HFF-Myc (cell line): ENCODE data around the gene OR51E2.
"Not testable (repeated sequence)": the region's sequence is repeated elsewhere in the genome, so short reads cannot be mapped to it uniquely, and the experiment has no call there.

ENCODE experiments used
- DNase-seq: peaks from one replicate; pipeline ENCODE4 v3.0.0-alpha.2; 2011; ENCODE audit warnings: low read depth; ENCODE audit errors: extremely low read depth
- H3K4me3 ChIP-seq: replicated peaks from 2 replicates; pipeline ENCODE4 v1.5.1; 2011; ENCODE audit warnings: low read depth, mild to moderate bottlenecking, control low read depth, low read length
- CTCF ChIP-seq: IDR thresholded peaks from 2 replicates; pipeline ENCODE4 v1.5.1; 2012; ENCODE audit warnings: mild to moderate bottlenecking, low read depth, low read length, control low read depth; ENCODE audit errors: missing control alignments

OR51E2 gene

GRCh38 chr11:4697585-4697984, at the start of gene OR51E2:
TSS of gene OR51E2 (minus strand) at chr11:4697853. CDS start at chr11:4682711, 15,142 bp downstream.
- no peak for DNase-seq
- no peak within 1 kb of the TSS for H3K4me3 ChIP-seq
- TF ChIP-seq CTCF = no peak

- no peak for DNase-seq
- no peak for TF ChIP-seq CTCF
Observed at GRCh38 chr11:4740735-4741134, 43.1 kb upstream of the OR51E2 start.

GRCh38 chr11:4727171-4727570, 29.5 kb upstream of the OR51E2 start:
- no peak for TF ChIP-seq CTCF
- H3K4me3 ChIP-seq = no peak overlapping the region
- no peak for DNase-seq

More at GRCh38 chr11:4740735-4741134, 43.1 kb upstream of the OR51E2 start:
- H3K4me3 ChIP-seq = no peak overlapping the region

- not testable (repeated sequence) for DNase-seq, H3K4me3 ChIP-seq
Observed at GRCh38 chr11:4722616-4723534, 25.2 kb upstream of the OR51E2 start.

- no peak for TF ChIP-seq CTCF
- DNase-seq = no peak
- no peak overlapping the region for H3K4me3 ChIP-seq
Observed at GRCh38 chr11:4714300-4714699, 16.6 kb upstream of the OR51E2 start.

GRCh38 chr11:4713241-4713640, 15.6 kb upstream of the OR51E2 start:
- no peak overlapping the region for H3K4me3 ChIP-seq
- TF ChIP-seq CTCF = no peak
- no peak for DNase-seq

- no peak for TF ChIP-seq CTCF
- DNase-seq = no peak
Observed at GRCh38 chr11:4704790-4705334, 7.2 kb upstream of the OR51E2 start.

More at GRCh38 chr11:4704790-4705334, 7.2 kb upstream of the OR51E2 start:
- H3K4me3 ChIP-seq = no peak overlapping the region
